Loucy (cell line): ENCODE measurements around the gene GAS2.

Experiments used
- H2AFZ ChIP-seq: fragments of 200-600 bp; sonication (generic); 2 replicates; pipeline ENCODE4 v1.6.0; 2016; ENCODE audit warnings: antibody characterized with exemption, mild to moderate bottlenecking, low read length, moderate library complexity
- H3F3A ChIP-seq: fragments of 200-600 bp; 2 replicates; pipeline ENCODE4 v1.6.0; 2016; ENCODE audit warnings: antibody characterized with exemption, low read depth, mild to moderate bottlenecking
- H3K27me3 ChIP-seq: fragments of 200-600 bp; sonication (generic); 2 replicates; pipeline ENCODE4 v1.6.1; 2014; ENCODE audit warnings: low read length, mild to moderate bottlenecking; ENCODE audit not compliant: insufficient read depth, poor library complexity, severe bottlenecking
- H3K36me3 ChIP-seq: fragments of 200-600 bp; sonication (generic); 2 replicates; pipeline ENCODE4 v1.6.1; 2016; ENCODE audit warnings: low read length; ENCODE audit not compliant: insufficient read depth
- H3K4me1 ChIP-seq: fragments of 200-600 bp; sonication (generic); 2 replicates; pipeline ENCODE4 v1.5.1; 2014; ENCODE audit warnings: low read length, mild to moderate bottlenecking; ENCODE audit not compliant: insufficient read depth, poor library complexity, severe bottlenecking
- H3K4me2 ChIP-seq: fragments of 200-600 bp; sonication (generic); 2 replicates; pipeline ENCODE4 v1.6.0; 2014; ENCODE audit warnings: antibody characterized with exemption, low read length, low read depth, mild to moderate bottlenecking; ENCODE audit not compliant: poor library complexity, severe bottlenecking
- H3K4me3 ChIP-seq: fragments of 200-600 bp; sonication (generic); 2 replicates; pipeline ENCODE4 v1.5.1; 2014; ENCODE audit warnings: low read length, mild to moderate bottlenecking, mixed read lengths; ENCODE audit not compliant: poor library complexity, severe bottlenecking
- H3K79me2 ChIP-seq: fragments of 200-600 bp; sonication (generic); 2 replicates; pipeline ENCODE4 v1.6.1; 2014; ENCODE audit warnings: low read length; ENCODE audit not compliant: insufficient read depth
- H3K9ac ChIP-seq: fragments of 200-600 bp; sonication (generic); 2 replicates; pipeline ENCODE4 v1.6.0; 2014; ENCODE audit warnings: mild to moderate bottlenecking, low read depth, low read length, moderate library complexity; ENCODE audit not compliant: poor library complexity, severe bottlenecking
- H3K9me2 ChIP-seq: fragments of 200-600 bp; sonication (generic); replicated peaks from 2 replicates; pipeline ENCODE4 v1.6.1; 2016; ENCODE audit warnings: low read depth, low read length, mixed read lengths
- H3K9me3 ChIP-seq: fragments of 200-600 bp; sonication (generic); 2 replicates; pipeline ENCODE4 v1.6.1; 2014; ENCODE audit warnings: mild to moderate bottlenecking, antibody characterized with exemption, low read length, low read depth; ENCODE audit not compliant: insufficient read depth
- H4K20me1 ChIP-seq: fragments of 200-600 bp; sonication (generic); 2 replicates; pipeline ENCODE4 v1.6.0; 2014; ENCODE audit warnings: antibody characterized with exemption, low read length, mild to moderate bottlenecking; ENCODE audit not compliant: insufficient read depth, poor library complexity, severe bottlenecking
- CTCF ChIP-seq: fragments of 200-600 bp; sonication (generic); conservative IDR thresholded peaks from 2 replicates; pipeline ENCODE4 v1.5.1; 2014; ENCODE audit warnings: mild to moderate bottlenecking, antibody characterized with exemption, low read length
- EZH2phosphoT487 ChIP-seq: fragments of 200-600 bp; IDR thresholded peaks from 2 replicates; pipeline ENCODE4 v1.6.1; 2018; ENCODE audit warnings: antibody characterized with exemption, mild to moderate bottlenecking, moderate library complexity, borderline replicate concordance

Gene GAS2

GRCh38 chr11:22787551-22788162 is 121.2 kb downstream of the GAS2 start:
- Histone ChIP-seq H3K4me2 (no peak overlapping the region), H3K4me1 (no peaks in the 10 kb centered on the region), H2AFZ (peak overlapping the region; percentile 9; the same call in 1 of the 2 replicates), H3K9ac (no peak overlapping the region), H3K4me3 (no peak overlapping the region), H3K9me3 (no peaks in the 10 kb centered on the region), H4K20me1 (no peaks in the 10 kb centered on the region), H3K9me2 (no peaks in the 10 kb centered on the region), H3K27me3 (no peaks in the 10 kb centered on the region), H3F3A (no peaks in the 10 kb centered on the region), H3K36me3 (no peaks in the 10 kb centered on the region), H3K79me2 (no peaks in the 10 kb centered on the region)
- no peak for TF ChIP-seq EZH2phosphoT487
- TF ChIP-seq CTCF, result peak; percentile 82

- Histone ChIP-seq H3F3A (no peaks in the 10 kb centered on the region), H4K20me1 (no peaks in the 10 kb centered on the region), H3K79me2 (no peaks in the 10 kb centered on the region), H3K9me2 (no peaks in the 10 kb centered on the region), H2AFZ (0 out of 2 replicates have a peak overlapping the region, but pooled peaks have one; percentile 68), H3K36me3 (no peaks in the 10 kb centered on the region), H3K4me1 (no peaks in the 10 kb centered on the region), H3K9ac (no peak overlapping the region), H3K9me3 (no peaks in the 10 kb centered on the region), H3K4me3 (no peak overlapping the region), H3K4me2 (no peak overlapping the region), H3K27me3 (no peaks in the 10 kb centered on the region)
- TF ChIP-seq EZH2phosphoT487, result no peak
- no peak for TF ChIP-seq CTCF
Measured at GRCh38 chr11:22792497-22792896, 126.1 kb downstream of the GAS2 start.

- H3K4me1 ChIP-seq, result no peaks in the 10 kb centered on the region
- H3K79me2 ChIP-seq, result no peaks in the 10 kb centered on the region
- H4K20me1 ChIP-seq, result no peaks in the 10 kb centered on the region
- H3F3A ChIP-seq, result no peaks in the 10 kb centered on the region
- no peaks in the 10 kb centered on the region for H3K27me3 ChIP-seq
- no peak overlapping the region for H3K9ac ChIP-seq
- no peaks in the 10 kb centered on the region for H3K9me3 ChIP-seq
- TF ChIP-seq CTCF (no peak), EZH2phosphoT487 (no peak)
- no peak overlapping the region for H3K4me2 ChIP-seq
- no peak overlapping the region for H2AFZ ChIP-seq
- no peaks in the 10 kb centered on the region for H3K9me2 ChIP-seq
- no peak overlapping the region for H3K4me3 ChIP-seq
- no peaks in the 10 kb centered on the region for H3K36me3 ChIP-seq
Measured at GRCh38 chr11:22795914-22796313, 129.5 kb downstream of the GAS2 start.
